GM18861 (cell line): ENCODE results near the gene RBM38.
"Not testable (repeated sequence)": the region's sequence is repeated elsewhere in the genome, so short reads cannot be mapped to it uniquely, and the experiment has no call there.

Experiments used
- ATAC-seq: cut with Tn5 transposase; IDR thresholded peaks from one replicate; pipeline ENCODE4 v1.9.1; 2021; ENCODE audit not compliant: unreplicated experiment

Gene RBM38

DNA sequence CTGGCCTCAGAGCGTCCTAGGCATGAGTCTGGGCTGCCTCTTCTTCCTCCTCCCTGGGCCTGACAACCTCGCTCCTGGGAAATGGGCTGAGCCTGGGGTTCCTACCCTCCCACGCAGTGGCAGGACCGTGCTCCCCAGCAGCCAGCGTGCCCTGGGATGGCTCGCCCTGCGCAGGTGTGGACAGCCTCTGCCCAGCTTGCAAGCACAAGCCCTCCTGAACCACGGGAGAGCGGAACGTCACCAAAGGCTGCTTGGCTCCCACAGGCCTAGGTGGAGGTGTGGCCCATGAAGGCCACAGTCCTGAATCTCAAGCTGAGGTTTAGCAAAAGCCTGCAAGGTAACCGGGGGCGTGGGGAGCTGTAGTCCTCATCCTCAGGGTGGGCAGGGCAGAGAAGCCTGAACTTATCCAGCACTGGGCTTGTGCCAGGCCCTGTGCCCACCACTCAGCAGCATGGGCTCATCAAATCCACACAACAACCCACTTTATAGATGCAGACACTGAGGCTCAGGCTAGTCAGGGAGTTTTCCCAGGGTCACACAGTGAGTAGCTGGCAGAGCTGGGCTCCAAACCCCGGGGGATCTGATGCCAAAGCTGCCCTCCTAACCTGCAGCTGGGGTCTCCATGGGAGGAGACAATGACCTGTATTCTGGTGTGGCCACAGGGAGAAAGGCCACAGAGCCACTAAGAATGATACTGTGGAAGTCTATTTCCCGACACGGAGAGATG, 25.3 kb downstream of the RBM38 start:
- ATAC-seq: no peak

DNA sequence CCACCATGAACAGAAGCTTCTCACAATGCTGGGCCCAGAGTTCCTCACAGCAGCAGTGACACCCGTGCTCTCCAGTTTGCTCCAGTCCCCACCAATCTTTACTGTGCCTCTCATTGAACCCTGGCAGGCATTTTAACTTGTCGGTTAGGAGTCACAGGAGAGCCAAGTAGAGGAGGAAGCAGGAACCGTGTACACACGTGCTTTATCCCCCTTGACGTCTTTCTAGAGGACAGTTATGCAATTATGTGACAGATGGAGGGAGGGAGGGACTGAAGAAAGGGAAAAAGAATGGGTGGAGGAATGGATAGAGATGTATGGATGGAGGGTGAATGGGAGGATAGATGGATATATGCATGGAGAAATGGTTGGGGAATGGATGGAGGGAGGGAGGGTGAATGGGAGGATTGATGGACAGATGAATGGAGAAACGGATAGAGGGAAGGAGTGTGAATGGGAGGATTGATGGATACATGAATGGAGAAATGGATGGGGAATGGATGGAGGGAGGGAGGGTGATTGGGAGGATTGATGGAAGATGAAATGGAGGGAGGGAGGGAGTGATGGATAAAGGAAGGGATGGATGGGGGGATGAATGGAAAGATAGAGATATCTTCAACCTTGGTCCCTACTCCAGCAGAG, 26.0 kb downstream of the RBM38 start:
- ATAC-seq: no peak

DNA sequence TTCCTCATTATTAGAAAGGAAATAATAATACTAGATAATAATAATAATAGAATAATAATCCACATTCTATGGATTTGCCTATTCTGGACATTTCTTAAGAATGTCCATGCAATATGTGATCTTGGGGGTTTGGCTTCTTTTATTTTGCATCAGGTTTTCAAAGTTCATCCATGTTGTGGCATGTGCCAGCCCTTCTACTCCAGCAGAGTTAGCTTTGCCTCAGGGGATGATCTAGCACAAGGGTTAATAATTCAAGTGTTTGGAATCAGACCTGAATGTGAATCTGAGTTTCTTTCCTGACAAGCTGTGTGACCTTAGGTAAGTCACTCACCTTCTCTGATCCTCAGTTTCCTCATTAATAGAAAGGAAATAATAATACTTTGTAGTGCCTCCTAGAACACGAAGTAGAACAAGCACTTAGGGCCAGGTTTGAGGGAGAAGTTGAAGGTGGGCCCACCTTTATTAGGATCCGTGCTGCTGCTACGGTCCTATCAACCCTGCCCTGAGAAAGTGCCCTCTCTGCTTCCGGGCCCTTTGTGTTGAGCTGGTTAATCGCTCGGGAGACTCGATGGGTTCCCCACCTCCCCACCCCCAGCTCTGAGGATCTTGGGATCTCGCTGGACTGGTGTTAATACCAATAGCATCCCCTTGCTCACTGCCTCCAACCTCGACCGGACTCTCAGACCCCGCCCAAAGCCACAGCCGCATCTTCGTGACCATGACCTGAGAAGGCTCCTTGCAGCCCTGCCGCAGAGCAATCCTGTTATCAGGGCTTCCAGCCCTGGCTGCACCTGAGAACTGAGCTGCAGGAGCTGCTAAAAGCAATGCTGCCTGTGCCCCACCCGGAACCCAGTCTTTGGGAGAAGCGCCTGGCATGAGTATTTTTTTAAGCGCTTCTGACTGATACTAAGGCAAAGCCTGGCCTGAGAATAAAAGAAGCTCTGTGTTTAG, 26.9 kb downstream of the RBM38 start:
- ATAC-seq: no peak

DNA sequence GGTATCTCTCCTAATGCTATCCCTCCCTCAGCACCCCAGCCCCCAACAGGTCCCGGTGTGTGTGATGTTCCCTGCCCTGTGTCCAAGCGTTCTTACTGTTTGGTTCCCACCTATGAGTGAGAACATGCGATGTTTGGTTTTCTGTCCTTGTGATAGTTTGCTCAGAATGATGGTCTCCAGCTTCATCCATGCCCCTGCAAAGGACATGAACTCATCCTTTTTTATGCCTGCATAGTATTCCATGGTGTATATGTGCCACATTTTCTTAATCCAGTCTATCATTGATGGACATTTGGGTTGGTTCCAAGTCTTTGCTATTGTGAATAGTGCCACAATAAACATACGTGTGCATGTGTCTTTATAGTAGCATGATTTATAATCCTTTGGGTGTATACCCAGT, 28.3 kb downstream of the RBM38 start:
- not testable (repeated sequence) for ATAC-seq

DNA sequence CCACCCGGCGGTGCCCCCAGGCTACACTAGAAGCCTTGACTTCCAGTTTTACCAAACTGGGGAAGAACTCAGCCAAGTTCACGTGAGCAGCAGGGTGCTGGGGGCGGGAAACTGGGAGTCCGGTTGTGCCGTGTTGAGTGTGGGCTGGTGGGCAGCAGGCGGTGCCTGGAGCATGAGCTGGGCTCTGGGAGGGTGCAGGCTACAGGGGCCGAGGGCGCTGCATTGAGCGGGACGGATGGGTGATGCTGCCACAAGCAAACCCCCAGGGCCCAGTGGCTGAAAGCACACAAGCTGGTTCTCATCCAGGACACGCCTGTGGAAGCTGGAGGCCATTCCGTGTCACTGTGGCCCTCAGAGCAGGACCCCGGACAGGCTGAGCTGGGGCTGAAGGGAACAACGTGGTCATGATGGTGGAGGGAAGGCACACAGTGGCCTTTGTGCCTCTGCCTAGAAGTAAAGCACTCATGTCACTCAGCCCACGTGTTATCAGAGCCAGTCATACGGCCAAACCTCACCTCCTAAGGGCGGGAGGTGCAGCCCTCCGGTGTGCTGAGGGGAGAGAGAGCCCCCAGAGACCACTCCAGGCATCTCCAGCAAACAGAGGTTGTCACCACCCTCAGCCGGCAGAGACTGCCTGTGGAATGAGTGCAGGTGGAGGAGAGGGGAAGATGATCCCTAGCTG, 29.5 kb downstream of the RBM38 start:
- no peak for ATAC-seq

DNA sequence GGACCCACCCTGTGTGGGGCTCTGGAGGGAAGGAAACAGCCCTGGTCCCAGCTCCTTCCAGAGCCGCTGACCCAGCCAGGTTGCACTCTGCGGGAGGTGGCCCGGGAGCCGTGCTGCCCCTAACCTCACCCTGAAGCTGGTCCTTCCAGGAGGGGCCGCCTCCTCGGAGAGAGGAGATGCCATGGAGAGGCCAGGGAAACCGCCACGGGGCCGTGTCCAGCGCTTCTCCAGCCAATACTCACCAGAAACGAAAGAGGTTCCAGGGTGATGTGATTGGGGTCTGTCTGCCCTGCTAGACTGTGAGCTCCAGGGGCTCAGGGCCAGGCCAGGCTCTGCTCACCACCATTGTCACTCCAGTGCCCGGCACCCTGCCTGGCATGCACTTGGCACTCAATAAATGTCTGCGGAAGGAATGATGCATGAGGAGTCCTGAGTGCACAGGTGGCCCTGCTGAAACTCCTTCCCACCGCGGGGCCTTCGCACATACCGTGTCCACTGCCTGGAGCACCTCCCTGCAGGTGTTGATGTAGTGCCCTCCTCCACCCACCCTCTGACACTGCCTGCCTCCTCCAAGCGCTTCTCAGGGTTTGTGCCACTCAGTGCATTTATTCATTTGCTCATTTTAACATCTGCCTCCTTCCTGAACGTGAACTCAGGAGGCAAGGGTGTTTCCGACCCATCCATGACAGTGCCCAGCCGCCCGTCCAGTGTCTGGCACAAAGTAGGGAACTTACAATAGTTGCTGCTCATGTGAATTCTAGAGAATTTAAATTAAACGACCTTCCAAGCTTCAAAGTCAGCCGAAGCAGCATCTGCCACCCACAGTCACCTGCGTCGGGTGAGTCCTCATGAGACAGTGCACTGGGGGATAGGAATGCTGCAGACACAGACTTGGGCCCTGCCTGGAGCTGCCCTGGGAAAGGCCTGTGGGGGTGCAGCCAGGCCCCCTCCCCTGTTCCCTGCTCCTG, 30.3 kb downstream of the RBM38 start:
- no peak for ATAC-seq

DNA sequence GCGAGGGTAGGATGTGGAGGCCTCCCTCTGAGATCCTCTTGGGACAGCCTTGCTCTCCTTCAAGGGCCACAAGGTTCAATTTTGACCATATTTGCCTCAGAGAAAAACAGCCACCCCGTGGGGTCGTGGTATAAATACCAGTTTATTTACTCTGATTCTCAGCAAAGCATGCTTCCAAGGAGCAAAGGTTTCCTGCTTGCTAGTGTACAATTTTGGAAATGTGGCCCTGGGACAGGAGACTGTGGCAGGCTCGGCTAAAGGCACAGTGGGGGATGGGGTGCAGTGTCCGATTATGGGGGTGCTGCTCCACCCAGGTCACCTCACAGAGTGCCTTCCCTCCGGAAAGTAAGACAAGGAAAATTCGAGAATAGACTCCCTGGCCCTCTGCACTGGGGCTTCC, 31.1 kb downstream of the RBM38 start:
- no peak for ATAC-seq

DNA sequence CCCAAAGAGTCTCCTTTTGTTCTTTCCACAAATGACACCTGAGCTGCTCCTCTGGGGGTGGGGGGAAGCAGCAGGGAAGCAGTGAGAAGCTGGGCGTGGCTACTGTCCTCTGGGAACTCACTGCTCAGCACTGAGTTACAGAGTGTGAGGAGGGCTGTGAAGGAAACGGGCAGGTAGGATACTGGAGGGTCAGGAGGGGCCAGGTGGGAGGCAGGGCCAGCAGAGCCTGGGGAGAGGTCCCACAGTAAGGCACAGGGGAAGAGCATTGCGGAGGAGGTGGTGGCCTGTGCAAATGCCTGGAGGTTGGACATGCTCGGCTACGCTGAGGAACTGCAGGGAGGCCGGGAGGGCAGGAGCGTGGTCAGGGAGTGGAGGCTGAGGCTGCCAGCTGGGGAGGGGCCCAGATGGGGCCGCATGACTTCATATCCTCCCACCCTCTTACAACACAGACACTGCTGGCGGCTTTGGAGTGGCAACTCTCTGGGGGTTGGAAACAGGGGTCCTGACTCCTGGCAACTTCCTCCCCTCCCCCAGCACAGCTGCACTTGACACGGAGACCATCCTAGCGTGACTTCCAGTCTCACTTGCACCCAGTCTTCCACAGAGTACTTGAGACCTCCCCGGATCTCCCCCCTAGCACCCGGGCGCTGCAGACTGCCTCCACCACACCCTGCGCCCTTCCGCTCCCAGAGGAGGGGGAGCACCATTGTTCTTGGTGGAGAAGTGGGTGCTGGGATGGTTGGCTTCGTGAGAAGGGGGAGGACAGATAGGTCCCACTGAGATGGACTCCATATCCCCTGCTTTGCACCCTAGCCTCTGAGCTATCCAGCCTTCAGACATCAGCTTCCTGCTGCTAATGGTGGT, 34.2 kb downstream of the RBM38 start:
- ATAC-seq: no peak

DNA sequence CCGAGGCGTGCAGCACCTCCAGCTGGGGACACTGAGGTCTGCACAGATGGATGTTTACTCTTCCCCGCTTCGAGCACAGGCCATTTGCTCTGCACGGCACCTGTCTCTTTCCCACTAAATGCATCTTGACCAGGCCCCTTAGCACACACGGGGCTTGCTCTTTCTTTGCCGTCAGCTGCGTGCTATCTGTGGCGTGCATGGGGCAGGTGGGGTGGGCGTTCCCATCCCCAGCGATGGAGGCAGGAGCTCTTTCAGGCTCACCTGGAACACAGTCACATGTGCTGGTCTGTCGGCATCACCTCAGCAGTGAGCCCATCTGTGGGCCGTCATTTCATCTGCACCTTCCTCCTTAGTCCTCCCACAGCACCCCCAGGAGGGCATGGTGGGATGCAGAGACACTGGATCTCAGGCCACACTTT, 35.1 kb downstream of the RBM38 start:
- no peak for ATAC-seq

DNA sequence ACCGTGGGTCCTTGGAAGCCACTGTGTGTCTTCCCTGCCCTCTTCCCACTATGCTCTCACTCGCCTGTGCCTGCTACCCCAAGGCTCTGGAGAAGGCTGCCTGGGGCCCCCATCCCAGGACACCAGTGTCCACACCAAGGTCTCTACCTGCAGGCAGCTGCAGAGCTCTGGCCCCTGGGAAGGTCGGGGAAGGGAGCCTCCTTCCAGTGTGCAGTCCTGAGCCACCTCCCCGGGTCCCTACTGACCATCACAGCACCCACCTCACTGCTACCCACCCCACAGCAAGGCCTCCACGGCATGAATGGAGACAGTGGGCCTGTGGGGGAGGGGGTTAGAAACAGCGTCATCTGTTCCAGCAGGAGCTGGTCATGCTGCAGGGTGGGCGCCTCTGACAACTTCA, 35.6 kb downstream of the RBM38 start:
- no peak for ATAC-seq

DNA sequence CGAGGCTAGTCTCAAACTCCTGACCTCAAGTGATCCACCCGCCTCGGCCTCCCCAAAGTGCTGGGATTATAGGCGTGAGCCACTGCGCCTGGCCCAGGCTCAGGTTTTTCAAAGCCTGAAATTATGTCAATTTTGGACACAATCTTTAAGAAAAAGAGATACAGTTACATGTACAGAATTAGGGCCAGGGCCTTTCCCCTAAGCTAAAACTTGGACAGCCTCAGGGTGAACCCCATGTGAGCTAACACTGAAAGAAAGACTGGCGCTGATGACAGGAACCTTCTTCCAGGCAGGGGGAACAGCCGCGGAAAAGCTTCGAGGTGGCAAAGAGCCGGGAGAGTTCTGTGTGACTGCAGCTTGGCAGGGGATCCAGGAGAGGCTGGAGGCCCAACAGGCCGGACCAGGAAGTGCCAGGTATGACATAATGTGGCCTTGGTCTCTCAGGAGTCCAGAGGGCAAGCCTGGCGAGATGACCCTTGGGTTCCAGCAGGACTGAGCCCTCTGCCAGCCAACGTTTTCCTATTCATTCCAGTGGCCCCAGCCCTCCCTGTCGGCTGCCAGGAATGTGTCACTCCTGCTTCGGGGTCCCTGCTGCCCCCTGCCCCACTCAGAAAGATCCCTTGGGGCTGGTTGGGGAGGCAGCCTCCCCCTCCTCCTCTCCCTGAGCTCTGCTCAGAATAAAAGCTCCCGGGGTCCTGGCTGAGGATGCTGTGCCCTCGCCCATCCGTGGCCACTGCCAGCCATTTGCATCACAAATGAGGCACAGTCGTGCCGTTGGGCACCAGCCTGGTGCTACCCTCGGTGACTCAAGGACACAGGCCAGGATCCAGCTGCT, 37.3 kb downstream of the RBM38 start:
- ATAC-seq: no peak

DNA sequence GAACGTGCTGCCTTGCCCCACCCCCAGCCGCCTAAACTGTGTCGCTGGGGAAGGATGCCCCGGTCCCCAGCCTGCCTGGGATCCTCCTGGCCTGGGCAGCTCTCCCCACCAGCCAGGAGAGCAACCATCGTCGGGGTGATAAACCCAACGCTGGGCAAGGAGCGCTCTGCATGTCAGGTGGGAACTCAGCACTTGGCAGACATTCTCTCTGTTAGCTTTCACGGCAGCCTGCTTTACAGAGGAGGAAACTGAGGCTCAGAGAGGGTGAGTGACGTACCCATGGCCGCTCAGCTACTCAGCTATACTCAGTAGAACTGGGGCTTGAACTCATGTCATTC, 37.9 kb downstream of the RBM38 start:
- ATAC-seq: no peak

DNA sequence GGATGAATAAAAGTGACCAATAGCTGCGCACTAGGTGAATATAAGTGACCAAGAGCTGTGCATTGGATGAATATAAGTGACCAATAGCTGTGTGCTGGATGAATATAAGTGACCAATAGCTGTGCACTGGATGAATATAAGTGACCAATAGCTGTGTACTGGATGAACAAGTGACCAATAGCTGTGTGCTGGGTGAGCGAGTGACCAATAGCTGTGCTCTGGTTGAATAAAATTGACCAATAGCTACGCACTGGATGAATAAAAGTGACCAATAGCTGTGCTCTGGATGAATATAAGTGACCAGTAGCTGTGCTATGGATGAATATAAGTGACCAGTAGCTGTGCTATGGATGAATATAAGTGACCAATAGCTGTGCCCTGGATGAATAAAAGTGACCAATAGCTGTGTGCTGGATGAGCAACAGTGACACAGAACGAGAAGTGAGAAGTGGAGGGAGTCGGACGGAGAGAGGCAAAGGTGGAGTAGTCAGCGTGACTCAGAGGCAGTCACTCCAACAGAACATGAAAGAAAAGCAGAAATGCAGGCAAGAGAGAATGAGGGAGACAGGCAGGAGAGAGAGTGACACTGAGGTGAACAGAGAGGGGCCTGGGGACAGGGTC, 38.5 kb downstream of the RBM38 start:
- ATAC-seq: no peak

DNA sequence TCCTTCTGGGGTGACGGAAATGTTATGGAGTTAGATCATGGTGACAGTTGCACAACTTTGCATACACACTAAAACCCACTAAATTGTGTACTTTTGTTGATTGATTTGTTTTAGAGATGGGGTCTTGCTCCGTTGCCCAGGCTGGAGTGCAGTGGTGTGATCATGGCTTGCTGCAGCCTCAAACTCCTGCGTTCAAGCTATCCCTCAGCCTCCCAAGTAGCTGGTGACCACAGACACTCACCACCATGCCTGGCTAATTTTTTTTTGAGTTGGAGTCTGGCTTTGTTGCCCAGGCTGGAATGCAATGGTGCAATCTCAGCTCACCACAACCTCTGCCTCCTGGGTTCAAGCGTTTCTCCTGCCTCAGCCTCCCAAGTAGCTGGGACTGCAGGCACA, 39.0 kb downstream of the RBM38 start:
- ATAC-seq: not testable (repeated sequence)

DNA sequence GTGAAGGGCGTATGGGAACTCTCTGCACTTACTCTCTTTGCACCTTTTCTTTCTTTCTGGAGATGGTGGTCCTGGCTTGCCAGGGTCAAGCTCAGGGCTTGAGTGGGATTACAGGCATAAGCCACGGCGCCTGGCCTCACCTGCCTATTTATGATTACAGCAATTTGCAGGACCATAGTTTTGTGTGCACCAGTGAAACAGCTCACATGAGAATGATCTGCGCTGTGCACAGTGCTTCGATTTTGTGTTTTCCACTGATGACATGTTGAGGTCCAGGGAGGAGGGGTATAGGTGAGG, 40.3 kb downstream of the RBM38 start:
- no peak for ATAC-seq

DNA sequence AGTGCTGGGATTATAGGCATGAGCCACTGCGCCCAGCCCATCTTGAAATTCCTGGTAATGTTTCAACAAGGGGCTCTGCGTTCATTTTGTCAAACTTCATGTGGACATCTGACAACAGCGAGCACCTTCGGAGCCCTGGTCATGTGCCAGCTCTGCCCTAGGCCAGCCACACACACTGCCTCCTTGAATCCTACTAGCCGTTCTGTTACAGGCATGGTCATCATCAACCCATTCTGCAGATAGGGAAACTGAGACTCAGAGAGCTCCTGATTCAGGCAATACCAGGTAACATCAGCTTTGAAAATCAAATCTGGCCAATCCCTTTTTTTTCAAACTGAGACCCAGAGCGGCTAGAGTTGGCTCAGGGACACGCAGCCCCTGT, 41.3 kb downstream of the RBM38 start:
- ATAC-seq: no peak

DNA sequence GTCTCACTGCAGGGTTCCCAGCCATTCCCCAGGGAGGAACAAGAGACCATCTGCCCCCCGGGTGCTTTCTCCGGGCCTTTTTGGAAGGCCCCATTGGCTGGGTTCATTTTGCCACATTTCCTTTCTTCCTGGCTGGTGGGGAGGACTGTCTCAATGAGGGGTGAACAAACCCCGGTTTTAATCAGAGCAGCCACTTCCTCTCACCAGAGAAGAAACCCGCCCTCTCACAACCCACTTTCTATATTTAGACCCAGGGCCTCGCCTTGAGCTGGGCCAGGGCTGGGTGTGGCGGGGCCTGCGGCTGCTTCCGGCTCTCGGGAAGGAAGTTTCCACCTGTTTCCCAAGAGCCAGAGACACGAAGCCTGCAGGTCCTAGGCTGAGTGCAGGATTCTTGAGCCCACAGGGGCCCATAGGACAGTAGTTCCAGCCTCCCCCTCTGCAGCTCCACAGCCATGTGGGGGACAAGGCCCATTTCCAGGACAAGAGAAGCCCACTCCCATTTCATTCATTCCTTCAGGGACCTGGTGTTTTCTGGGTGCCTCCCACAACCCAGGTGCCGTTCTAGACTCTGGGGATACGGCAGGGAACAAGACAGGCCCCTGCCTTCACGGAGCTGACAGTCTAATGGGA, 41.8 kb downstream of the RBM38 start:
- ATAC-seq: peak; percentile 85
